CD4-positive, alpha-beta T cell (primary cell): ENCODE data around the gene CRYGN. TPM values are rescaled to one million over a fixed set of nuclear protein-coding genes. Genes with fewer than 3 reads are reported as not detected.

Experiments
- ATAC-seq: fragments of 200-7000 bp; cut with Tn5 transposase; one replicate; pipeline ENCODE4 v1.10.0; 2022; ENCODE audit warnings: mild to moderate bottlenecking; ENCODE audit not compliant: poor library complexity
- CTCF ChIA-PET: fragments of 350-600 bp; sonication (Branson Sonifier 250); formaldehyde crosslinking; loops from one replicate; lab custom pipeline; 2021; ENCODE audit warnings: antibody characterized with exemption, inconsistent platforms; lab: Charles Lee
- POLR2A ChIA-PET: fragments of 350-600 bp; sonication (Branson Sonifier 250); formaldehyde crosslinking; loops from one replicate; lab custom pipeline; 2021; ENCODE audit warnings: antibody characterized with exemption, inconsistent platforms; lab: Charles Lee
- DNase-seq, 14 experiments: peaks; one replicate each; pipeline ENCODE4 v3.0.0-alpha.2; 2013 to 2020; ENCODE audit warnings: mixed read lengths in 2 of 14
- H3K27ac ChIP-seq, 2 donors: one replicate each; pipeline versions ENCODE4 v1.5.1 to v1.7.0; 2013; ENCODE audit warnings: low read length in 2 of 2, low read depth in 1 of 2, mild to moderate bottlenecking in 1 of 2
- H3K27me3 ChIP-seq, 2 experiments: 1 replicate in 1 of 2; 2 replicates in 1 of 2; pipeline versions ENCODE4 v1.6.1 to v1.7.0; 2013; ENCODE audit warnings: low read length in 2 of 2, control low read depth in 1 of 2, mild to moderate bottlenecking in 1 of 2, moderate library complexity in 1 of 2; ENCODE audit not compliant: insufficient read depth in 2 of 2, control insufficient read depth in 1 of 2
- H3K36me3 ChIP-seq: one replicate; pipeline ENCODE4 v1.6.1; 2013; ENCODE audit warnings: low read length, control low read depth; ENCODE audit not compliant: insufficient read depth
- H3K4me1 ChIP-seq: one replicate; pipeline ENCODE4 v1.6.1; 2013; ENCODE audit warnings: low read length, control low read depth; ENCODE audit not compliant: insufficient read depth
- H3K4me3 ChIP-seq: one replicate; pipeline ENCODE4 v1.5.1; 2013; ENCODE audit warnings: mild to moderate bottlenecking, low read length, moderate library complexity
- H3K9me3 ChIP-seq, 2 experiments: 1 replicate in 1 of 2; 2 replicates in 1 of 2; pipeline versions ENCODE4 v1.6.1 to v1.7.0; 2013; ENCODE audit warnings: low read length in 2 of 2, mild to moderate bottlenecking in 2 of 2, control low read depth in 1 of 2, moderate library complexity in 1 of 2; ENCODE audit not compliant: control insufficient read depth in 1 of 2, insufficient read depth in 1 of 2
- H3K27ac Mint-ChIP-seq: one replicate; pipeline ENCODE4 v1.8.0; 2020; ENCODE audit warnings: mixed read lengths
- H3K27me3 Mint-ChIP-seq: one replicate; pipeline ENCODE4 v1.8.0; 2021; ENCODE audit warnings: mixed read lengths
- H3K36me3 Mint-ChIP-seq: one replicate; pipeline ENCODE4 v1.8.0; 2021; ENCODE audit warnings: low read depth, mixed read lengths
- H3K4me1 Mint-ChIP-seq: one replicate; pipeline ENCODE4 v1.8.0; 2021; ENCODE audit warnings: low read depth, mixed read lengths
- H3K4me3 Mint-ChIP-seq: one replicate; pipeline ENCODE4 v1.8.0; 2020; ENCODE audit warnings: mild to moderate bottlenecking, mixed read lengths
- H3K9me3 Mint-ChIP-seq: one replicate; pipeline ENCODE4 v1.8.0; 2020; ENCODE audit warnings: mixed read lengths
- intact Hi-C, 2 experiments: fragments of 100-400 bp; cut with DNase I in 1 of 2; cut with micrococcal nuclease in 1 of 2; formaldehyde crosslinking; loops; one replicate each; pipeline versions ENCODE4 v1.15.1 to v1.9.0; 2023 to 2025; cut with DNase I, micrococcal nuclease
- total RNA-seq, 174 experiments: library from RNA in 2 of 174; stranded (reverse) in 2 of 174; gene quantifications; one replicate each; pipeline ENCODE4 v1.2.3 and lab custom pipeline; 2021 to 2026
- TF ChIP-seq, protein P1 (sequence below): fragments of 200-600 bp; IDR thresholded peaks from one replicate; pipeline ENCODE4 v1.8.0; 2022; ENCODE audit warnings: antibody characterized with exemption, mild to moderate bottlenecking

The CRYGN gene
- total RNA-seq, 2 experiments from 2014 or later, result 0.14 TPM; not detected in 1

DNA sequence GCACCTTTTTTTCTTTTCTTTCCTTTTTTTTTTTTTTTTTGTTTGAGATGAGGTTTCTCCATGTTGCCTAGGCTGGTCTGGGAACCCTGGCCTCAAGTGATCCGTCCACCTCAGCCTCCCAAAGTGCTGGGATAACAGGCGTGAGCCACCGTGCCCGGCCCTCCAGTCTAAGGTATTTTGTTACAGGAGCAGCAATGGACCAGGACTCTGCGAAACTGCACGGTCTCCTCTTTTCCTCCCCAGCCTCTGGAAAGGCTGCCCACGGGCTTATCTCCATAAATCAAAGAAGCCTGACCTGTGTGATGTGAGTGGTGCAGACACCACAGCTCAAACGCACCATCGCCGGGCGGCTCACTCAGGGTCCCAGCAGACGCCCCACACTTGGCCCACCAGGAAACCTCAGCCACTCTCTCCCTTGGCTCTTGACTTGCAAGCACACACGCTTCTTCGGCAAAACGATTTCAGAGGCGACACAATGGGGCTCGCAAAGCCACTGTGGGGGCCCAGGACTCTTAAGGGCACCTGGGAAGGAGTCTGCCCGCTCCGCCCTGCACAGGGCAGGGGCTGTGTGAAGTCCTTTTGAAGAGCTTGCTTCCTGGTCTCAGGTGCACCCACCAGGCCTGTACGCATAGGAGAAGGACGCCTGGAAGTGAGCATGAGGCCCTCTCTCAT is 50.7 kb downstream of the CRYGN start:
- H3K36me3 Mint-ChIP-seq, result no peaks in the 10 kb centered on the region
- intact Hi-C loops, result no loop called here
- ChIA-PET POLR2A (no interaction called here), CTCF (no interaction called here)
- H3K27ac Mint-ChIP-seq, result no peak overlapping the region
- TF ChIP-seq, protein P1, sequence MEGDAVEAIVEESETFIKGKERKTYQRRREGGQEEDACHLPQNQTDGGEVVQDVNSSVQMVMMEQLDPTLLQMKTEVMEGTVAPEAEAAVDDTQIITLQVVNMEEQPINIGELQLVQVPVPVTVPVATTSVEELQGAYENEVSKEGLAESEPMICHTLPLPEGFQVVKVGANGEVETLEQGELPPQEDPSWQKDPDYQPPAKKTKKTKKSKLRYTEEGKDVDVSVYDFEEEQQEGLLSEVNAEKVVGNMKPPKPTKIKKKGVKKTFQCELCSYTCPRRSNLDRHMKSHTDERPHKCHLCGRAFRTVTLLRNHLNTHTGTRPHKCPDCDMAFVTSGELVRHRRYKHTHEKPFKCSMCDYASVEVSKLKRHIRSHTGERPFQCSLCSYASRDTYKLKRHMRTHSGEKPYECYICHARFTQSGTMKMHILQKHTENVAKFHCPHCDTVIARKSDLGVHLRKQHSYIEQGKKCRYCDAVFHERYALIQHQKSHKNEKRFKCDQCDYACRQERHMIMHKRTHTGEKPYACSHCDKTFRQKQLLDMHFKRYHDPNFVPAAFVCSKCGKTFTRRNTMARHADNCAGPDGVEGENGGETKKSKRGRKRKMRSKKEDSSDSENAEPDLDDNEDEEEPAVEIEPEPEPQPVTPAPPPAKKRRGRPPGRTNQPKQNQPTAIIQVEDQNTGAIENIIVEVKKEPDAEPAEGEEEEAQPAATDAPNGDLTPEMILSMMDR, result no peak
- H3K27me3 Mint-ChIP-seq, result peaks cover 12% of the 10 kb centered on the region
- H3K4me1 Mint-ChIP-seq, result no peaks in the 10 kb centered on the region
- no peak for ATAC-seq
- Histone ChIP-seq H3K36me3 (no peaks in the 10 kb centered on the region), H3K4me3 (no peak overlapping the region), H3K4me1 (peaks cover 4% of the 10 kb centered on the region), H3K27me3 (no peaks in the 10 kb centered on the region), H3K27ac (no peak overlapping the region), H3K9me3 (no peaks in the 10 kb centered on the region)
- H3K9me3 Mint-ChIP-seq, result no peaks in the 10 kb centered on the region
- DNase-seq, result no peak
- no peak overlapping the region for H3K4me3 Mint-ChIP-seq

DNA sequence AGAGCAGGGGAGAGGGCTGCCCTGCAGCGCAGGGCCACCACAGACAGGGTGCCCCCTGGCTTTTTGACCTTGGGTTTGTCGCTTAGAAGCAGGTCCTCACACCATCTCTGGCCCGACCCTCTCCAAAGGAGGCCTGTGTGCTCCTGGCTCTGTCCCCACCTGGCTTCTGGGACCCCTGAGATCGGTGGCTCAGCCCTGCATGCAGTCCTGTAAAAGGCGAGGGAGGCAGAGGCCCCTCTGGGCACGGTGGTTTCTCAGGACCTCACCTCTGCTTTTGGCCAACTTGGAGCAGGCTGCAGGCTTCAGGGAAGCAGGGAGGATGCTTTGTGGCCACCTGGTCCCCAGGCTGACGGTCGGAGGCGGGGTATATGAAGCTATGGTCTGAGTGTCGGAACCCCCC is 51.5 kb downstream of the CRYGN start:
- H3K36me3 ChIP-seq, result no peaks in the 10 kb centered on the region
- DNase-seq (no peak), ATAC-seq (no peak)
- no peaks in the 10 kb centered on the region for H3K27me3 ChIP-seq
- ChIA-PET CTCF (no interaction called here), POLR2A (no interaction called here)
- no peak overlapping the region for H3K4me3 ChIP-seq
- no peak overlapping the region for H3K27ac ChIP-seq
- TF ChIP-seq, protein P1, result no peak
- H3K4me1 ChIP-seq, result peaks cover 4% of the 10 kb centered on the region
- Mint-ChIP-seq H3K27me3 (peaks cover 20% of the 10 kb centered on the region), H3K27ac (no peak overlapping the region), H3K4me3 (no peak overlapping the region), H3K4me1 (no peaks in the 10 kb centered on the region), H3K36me3 (no peaks in the 10 kb centered on the region), H3K9me3 (no peaks in the 10 kb centered on the region)
- intact Hi-C loops, result no loop called here
- no peaks in the 10 kb centered on the region for H3K9me3 ChIP-seq

DNA sequence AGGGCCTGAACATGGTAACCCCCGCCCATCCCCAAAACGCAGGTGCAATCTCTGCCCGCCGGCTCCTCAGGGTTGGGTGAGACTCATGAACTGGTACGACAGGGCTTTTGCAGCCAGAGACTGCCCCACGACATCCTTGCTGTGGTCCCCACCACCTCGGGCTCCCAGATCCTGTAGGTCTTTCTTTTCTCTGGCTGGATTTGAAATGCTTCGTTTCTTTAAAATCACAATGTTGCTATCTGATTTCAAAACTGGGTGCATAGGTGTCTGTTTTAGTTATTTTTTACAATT is 52.0 kb downstream of the CRYGN start:
- TF ChIP-seq, protein P1, result no peak
- Mint-ChIP-seq H3K36me3 (no peaks in the 10 kb centered on the region), H3K9me3 (no peaks in the 10 kb centered on the region), H3K4me1 (no peaks in the 10 kb centered on the region), H3K27me3 (peaks cover 20% of the 10 kb centered on the region), H3K4me3 (no peak overlapping the region), H3K27ac (no peak overlapping the region)
- H3K9me3 ChIP-seq, result no peaks in the 10 kb centered on the region
- ChIA-PET POLR2A (no interaction called here), CTCF (no interaction called here)
- H3K4me3 ChIP-seq, result no peak overlapping the region
- ATAC-seq, result no peak
- peaks cover 4% of the 10 kb centered on the region for H3K4me1 ChIP-seq
- no peaks in the 10 kb centered on the region for H3K36me3 ChIP-seq
- H3K27ac ChIP-seq, result no peak overlapping the region
- no peaks in the 10 kb centered on the region for H3K27me3 ChIP-seq
- DNase-seq, result no peak
- intact Hi-C loops, result no loop called here
